ENCODE data around the gene ANGEL1. TPM values are rescaled to one million over a fixed set of nuclear protein-coding genes. Genes with fewer than 3 reads are reported as not detected.

The ANGEL1 gene
- total RNA-seq, 2 experiments from 2014 or later: 17.6 to 33.7 TPM

DNA sequence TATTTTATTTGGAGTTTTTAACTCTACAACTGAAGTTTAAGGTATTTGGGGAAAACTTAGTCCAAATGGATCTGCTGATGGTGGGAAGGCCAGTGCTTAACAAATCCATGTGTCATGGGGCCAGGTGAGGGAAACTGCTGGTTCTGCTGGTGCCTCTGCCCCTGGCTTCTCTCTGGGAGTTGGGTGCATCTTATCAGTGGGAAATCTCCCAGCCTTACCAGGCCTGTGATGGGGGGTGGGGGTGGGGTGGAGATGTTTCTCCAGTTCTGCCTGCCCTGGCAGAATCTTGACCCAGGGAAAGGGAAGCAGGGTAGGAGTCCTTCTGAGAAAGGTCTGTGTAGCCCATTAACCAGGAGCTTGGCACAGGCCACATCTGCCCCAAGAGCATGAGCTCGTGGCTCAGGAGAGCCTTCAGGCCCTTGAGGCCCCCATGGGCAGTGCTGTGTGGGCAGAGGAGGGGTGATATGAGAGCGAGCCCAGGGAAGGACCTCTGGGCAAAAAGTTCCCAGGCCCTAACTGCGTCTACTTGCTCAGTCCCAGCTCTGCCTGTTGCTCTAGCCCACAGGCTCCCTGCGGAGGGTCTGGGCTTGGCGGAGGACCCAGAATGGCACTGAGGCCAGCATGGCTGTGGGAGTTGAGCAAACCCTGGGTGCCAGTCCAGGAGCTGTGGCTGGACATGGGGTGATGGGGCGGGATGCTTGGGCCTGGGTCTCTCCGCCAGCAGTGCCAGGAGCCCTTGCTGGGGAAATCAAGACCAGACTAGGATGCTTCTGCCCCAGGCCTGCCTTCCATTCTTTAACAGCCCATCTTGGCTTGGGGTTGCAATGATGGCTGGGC, 33.2 kb downstream of the ANGEL1 start:
- no peak overlapping the region for H3K4me3 ChIP-seq (ENCODE audit: low read depth, low read length, poor library complexity, severe bottlenecking)
- H3K36me3 ChIP-seq (ENCODE audit: insufficient read depth, low read length): peaks cover 8% of the 10 kb centered on the region; the same call in 1 of the 2 replicates
- H4K20me1 ChIP-seq (ENCODE audit: insufficient read depth, low read length): no peaks in the 10 kb centered on the region
- no peak overlapping the region for H2AFZ ChIP-seq (ENCODE audit: low read length)
- no peak for DNase-seq (ENCODE audit: low spot score)
- TF ChIP-seq EZH2phosphoT487 (IDR thresholded peaks at IDR 0.05; ENCODE audit: borderline replicate concordance, low read depth, low read length): no peak
- TF ChIP-seq, protein P1, sequence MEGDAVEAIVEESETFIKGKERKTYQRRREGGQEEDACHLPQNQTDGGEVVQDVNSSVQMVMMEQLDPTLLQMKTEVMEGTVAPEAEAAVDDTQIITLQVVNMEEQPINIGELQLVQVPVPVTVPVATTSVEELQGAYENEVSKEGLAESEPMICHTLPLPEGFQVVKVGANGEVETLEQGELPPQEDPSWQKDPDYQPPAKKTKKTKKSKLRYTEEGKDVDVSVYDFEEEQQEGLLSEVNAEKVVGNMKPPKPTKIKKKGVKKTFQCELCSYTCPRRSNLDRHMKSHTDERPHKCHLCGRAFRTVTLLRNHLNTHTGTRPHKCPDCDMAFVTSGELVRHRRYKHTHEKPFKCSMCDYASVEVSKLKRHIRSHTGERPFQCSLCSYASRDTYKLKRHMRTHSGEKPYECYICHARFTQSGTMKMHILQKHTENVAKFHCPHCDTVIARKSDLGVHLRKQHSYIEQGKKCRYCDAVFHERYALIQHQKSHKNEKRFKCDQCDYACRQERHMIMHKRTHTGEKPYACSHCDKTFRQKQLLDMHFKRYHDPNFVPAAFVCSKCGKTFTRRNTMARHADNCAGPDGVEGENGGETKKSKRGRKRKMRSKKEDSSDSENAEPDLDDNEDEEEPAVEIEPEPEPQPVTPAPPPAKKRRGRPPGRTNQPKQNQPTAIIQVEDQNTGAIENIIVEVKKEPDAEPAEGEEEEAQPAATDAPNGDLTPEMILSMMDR (conservative IDR thresholded peaks at IDR 0.05; ENCODE audit: low read length): no peak
- H3K79me2 ChIP-seq (ENCODE audit: insufficient read depth, low read depth, low read length): no peaks in the 10 kb centered on the region
- H3K4me1 ChIP-seq (ENCODE audit: insufficient read depth, low read length, poor library complexity, severe bottlenecking): no peaks in the 10 kb centered on the region
- intact Hi-C loops (cut with micrococcal nuclease; ENCODE audit: unreplicated experiment): no loop called here
- H3K9me3 ChIP-seq (ENCODE audit: low read length): no peaks in the 10 kb centered on the region
- H3K4me2 ChIP-seq (ENCODE audit: low read length): no peak overlapping the region
- no TSS peak for BruUV-seq (replicated peaks)
- ChIA-PET POLR2A (interaction anchor here (0.6 kb wide), 1 partner anchor 219 kb away, joined by 3 read pairs; no protein-coding TSS in a partner anchor), CTCF (ENCODE audit: unreplicated experiment) (no interaction called here)
- no peaks in the 10 kb centered on the region for H3K9me2 ChIP-seq (ENCODE audit: insufficient read depth, low read length)
- H3K27ac ChIP-seq (ENCODE audit: low read depth, low read length, poor library complexity, severe bottlenecking): no peak overlapping the region

DNA sequence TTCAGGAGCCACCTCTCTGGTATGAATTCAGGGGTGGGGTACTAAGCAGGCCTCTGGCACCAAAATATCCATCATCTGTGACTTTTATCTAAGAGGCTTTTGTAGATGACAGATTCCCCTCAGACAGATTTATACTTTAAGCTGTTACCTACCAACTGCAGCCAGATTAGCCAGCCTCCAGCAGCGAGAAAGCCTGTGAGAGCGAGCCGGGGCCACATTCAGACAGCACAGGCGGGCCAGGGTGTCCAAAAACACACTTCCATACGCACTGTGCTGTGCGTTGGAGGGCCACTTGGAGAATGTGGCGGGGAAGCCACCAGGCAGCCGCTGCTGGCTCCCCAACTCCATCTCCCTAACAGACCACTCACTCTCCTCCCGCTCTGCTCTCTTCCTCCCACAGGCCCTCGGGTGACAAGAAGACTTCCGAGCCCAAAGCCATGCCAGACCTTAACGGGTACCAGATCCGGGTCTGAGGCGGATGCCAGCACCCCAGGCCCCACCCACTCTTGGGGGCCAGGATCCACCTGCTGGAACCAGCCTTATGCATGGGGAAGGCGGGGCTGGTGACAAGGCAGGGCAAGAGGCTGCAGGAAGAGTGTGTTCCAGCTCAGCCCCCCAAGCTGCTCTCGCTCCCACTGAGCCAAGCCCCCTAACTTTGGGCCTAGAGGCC, 34.0 kb downstream of the ANGEL1 start:
- Histone ChIP-seq H3K27ac (ENCODE audit: low read depth, low read length, poor library complexity, severe bottlenecking) (no peak overlapping the region), H3K9me2 (ENCODE audit: insufficient read depth, low read length) (no peaks in the 10 kb centered on the region), H4K20me1 (ENCODE audit: insufficient read depth, low read length) (no peaks in the 10 kb centered on the region), H3K79me2 (ENCODE audit: insufficient read depth, low read depth, low read length) (no peaks in the 10 kb centered on the region), H3K4me2 (ENCODE audit: low read length) (no peak overlapping the region), H2AFZ (ENCODE audit: low read length) (no peak overlapping the region), H3K4me3 (ENCODE audit: low read depth, low read length, poor library complexity, severe bottlenecking) (no peak overlapping the region), H3K4me1 (ENCODE audit: insufficient read depth, low read length, poor library complexity, severe bottlenecking) (no peaks in the 10 kb centered on the region), H3K9me3 (ENCODE audit: low read length) (no peaks in the 10 kb centered on the region), H3K36me3 (ENCODE audit: insufficient read depth, low read length) (peaks cover 8% of the 10 kb centered on the region; the same call in 1 of the 2 replicates)
- no peak for DNase-seq (ENCODE audit: low spot score)
- no TSS peak for BruUV-seq (replicated peaks)
- POLR2A ChIA-PET: no interaction called here
- CTCF ChIA-PET (ENCODE audit: unreplicated experiment): no interaction called here
- no peak for TF ChIP-seq EZH2phosphoT487 (IDR thresholded peaks at IDR 0.05; ENCODE audit: borderline replicate concordance, low read depth, low read length)
- TF ChIP-seq, protein P1 (conservative IDR thresholded peaks at IDR 0.05; ENCODE audit: low read length): no peak
- intact Hi-C loops (cut with micrococcal nuclease; ENCODE audit: unreplicated experiment): no loop called here

Data from OCI-LY7 (cell line).